ENCODE measurements around the gene GYG2.
A peak's percentile ranks its signal among the peaks of the same experiment; 100 is the strongest.
"Not testable (repeated sequence)": the region's sequence is repeated elsewhere in the genome, so short reads cannot be mapped to it uniquely, and the experiment has no call there.

The GYG2 gene

GRCh38 chrX:2811271-2811670, 17.5 kb upstream of the GYG2 start:
- no peaks in the 10 kb centered on the region for H3K4me1 ChIP-seq (ENCODE audit: control insufficient read depth, insufficient read depth, low read length)
- no peaks in the 10 kb centered on the region for H3K36me3 ChIP-seq (ENCODE audit: control insufficient read depth in 2 of 2, insufficient read depth in 1 of 2, low read length in 2 of 2)
- no peak overlapping the region for H3K27ac ChIP-seq (ENCODE audit: extremely low read depth, low read depth, low read length)
- ChIA-PET POLR2A (no interaction called here), CTCF (no interaction called here)
- H3K9me3 ChIP-seq (ENCODE audit: control insufficient read depth, insufficient read depth, low read depth, low read length), result no peaks in the 10 kb centered on the region
- no peak overlapping the region for H3K4me3 ChIP-seq (ENCODE audit: low read depth, low read length)
- TF ChIP-seq ZNF580 (tag by site-specific recombination; IDR thresholded peaks at IDR 0.05) (no peak), ZIC2 (tag by site-specific recombination; IDR thresholded peaks at IDR 0.05) (no peak), ZNF140 (tag by site-specific recombination; IDR thresholded peaks at IDR 0.05) (no peak), ZNF266 (tag by site-specific recombination; IDR thresholded peaks at IDR 0.05; ENCODE audit: low read depth) (no peak), ZNF169 (tag by site-specific recombination; IDR thresholded peaks at IDR 0.05) (no peak), ZNF10 (tag by site-specific recombination; IDR thresholded peaks at IDR 0.05) (no peak)

GRCh38 chrX:2812161-2812907, 16.4 kb upstream of the GYG2 start:
- POLR2A ChIA-PET; H3K27ac ChIP-seq (ENCODE audit: extremely low read depth, low read depth, low read length); H3K9me3 ChIP-seq (ENCODE audit: control insufficient read depth, insufficient read depth, low read depth, low read length); H3K4me1 ChIP-seq (ENCODE audit: control insufficient read depth, insufficient read depth, low read length); H3K36me3 ChIP-seq (ENCODE audit: control insufficient read depth in 2 of 2, insufficient read depth in 1 of 2, low read length in 2 of 2): not testable (repeated sequence)
- peak overlapping the region; percentile 16 for H3K4me3 ChIP-seq (ENCODE audit: low read depth, low read length)
- TF ChIP-seq YY1 (tag by site-specific recombination; IDR thresholded peaks at IDR 0.05) (0 out of 2 replicates have a peak, but pooled peaks have one; percentile 20), ZNF654 (tag by site-specific recombination; IDR thresholded peaks at IDR 0.05; ENCODE audit: low read depth) (peak; percentile 58), GFI1B (tag by site-specific recombination; IDR thresholded peaks at IDR 0.05) (0 out of 2 replicates have a peak, but pooled peaks have one; percentile 9)
- CTCF ChIA-PET, result interaction anchor here (0.8 kb wide), 1 partner anchor 9 kb away, joined by 3 read pairs; no protein-coding TSS in a partner anchor

- Histone ChIP-seq H3K36me3 (ENCODE audit: control insufficient read depth in 2 of 2, insufficient read depth in 1 of 2, low read length in 2 of 2) (no peaks in the 10 kb centered on the region), H3K4me1 (ENCODE audit: control insufficient read depth, insufficient read depth, low read length) (no peaks in the 10 kb centered on the region), H3K9me3 (ENCODE audit: control insufficient read depth, insufficient read depth, low read depth, low read length) (no peaks in the 10 kb centered on the region), H3K27ac (ENCODE audit: extremely low read depth, low read depth, low read length) (no peak overlapping the region), H3K4me3 (ENCODE audit: low read depth, low read length) (no peak overlapping the region)
- CTCF ChIA-PET, result no interaction called here
- POLR2A ChIA-PET, result no interaction called here
- TF ChIP-seq ZNF626 (tag by site-specific recombination; IDR thresholded peaks at IDR 0.05) (no peak), ZNF518A (tag by site-specific recombination; conservative IDR thresholded peaks at IDR 0.05; ENCODE audit: low read depth) (no peak), ZNF391 (tag by site-specific recombination; IDR thresholded peaks at IDR 0.05; ENCODE audit: borderline replicate concordance, low read depth) (no peak), KLF16 (tag by site-specific recombination; IDR thresholded peaks at IDR 0.05) (no peak), ZNF670 (tag by site-specific recombination; IDR thresholded peaks at IDR 0.05; ENCODE audit: low read depth) (no peak), ZNF394 (tag by site-specific recombination; IDR thresholded peaks at IDR 0.05; ENCODE audit: borderline replicate concordance) (no peak), ZSCAN18 (tag by site-specific recombination; IDR thresholded peaks at IDR 0.05) (no peak), ZSCAN23 (tag by site-specific recombination; IDR thresholded peaks at IDR 0.05) (no peak), PRDM1 (tag by site-specific recombination; IDR thresholded peaks at IDR 0.05) (no peak), ZNF529 (tag by site-specific recombination; IDR thresholded peaks at IDR 0.05; ENCODE audit: insufficient replicate concordance) (no peak), ZBTB8A (tag by site-specific recombination; IDR thresholded peaks at IDR 0.05) (no peak), SCRT2 (tag by site-specific recombination; IDR thresholded peaks at IDR 0.05) (no peak), ZBTB17 (tag by site-specific recombination; IDR thresholded peaks at IDR 0.05) (no peak)
These were observed 11.7 kb upstream of the GYG2 start for GRCh38 chrX:2817036-2817435.

Measured in HEK293 (cell line).